Stimulated activated CD8-positive, alpha-beta memory T cell treated with anti-CD3 and anti-CD28 coated beads, Interleukin-12 subunit alpha, Interleukin-12 subunit beta, amount 100 ng/mL, for 4 hours (primary cell): ENCODE data around the gene ZNF345.

Experiments
- DNase-seq: peaks from one replicate; pipeline ENCODE4 v3.0.0-alpha.2; 2020; ENCODE audit warnings: low read depth

ZNF345 gene

GRCh38 chr19:36918090-36918489 is 67.4 kb downstream of the ZNF345 start:
- DNase-seq = no peak
